K562 (cell line): ENCODE measurements around the gene KCTD11.
A peak's percentile ranks its signal among the peaks of the same experiment; 100 is the strongest.

Experiments
- CREM ChIP-seq: IDR thresholded peaks from 2 replicates; pipeline ENCODE4 v1.6.1; 2014; ENCODE audit warnings: antibody characterized with exemption, low read depth
- CTCF ChIP-seq, 3 experiments: IDR thresholded peaks in 2 of 3; conservative IDR thresholded peaks in 1 of 3; 2 replicates each; pipeline ENCODE4 v1.5.1; 2011 to 2012; ENCODE audit warnings: low read length in 3 of 3, mild to moderate bottlenecking in 3 of 3, control low read depth in 2 of 3, improper control_type of control experiment in 1 of 3, inconsistent platforms in 1 of 3, low read depth in 1 of 3, mixed read lengths in 1 of 3, moderate library complexity in 1 of 3; ENCODE audit not compliant: insufficient read depth in 2 of 3
- ZNF431 ChIP-seq: sonication (generic); formaldehyde crosslinking; IDR thresholded peaks from 2 replicates; pipeline ENCODE4 v1.8.0; 2022; ENCODE audit warnings: mild to moderate bottlenecking, missing genetic modification reagents
- ZZZ3 ChIP-seq: fragments of 450-650 bp; IDR thresholded peaks from 2 replicates; pipeline ENCODE4 v1.6.1; 2016; ENCODE audit warnings: antibody characterized with exemption, mild to moderate bottlenecking, moderate library complexity

DNA sequence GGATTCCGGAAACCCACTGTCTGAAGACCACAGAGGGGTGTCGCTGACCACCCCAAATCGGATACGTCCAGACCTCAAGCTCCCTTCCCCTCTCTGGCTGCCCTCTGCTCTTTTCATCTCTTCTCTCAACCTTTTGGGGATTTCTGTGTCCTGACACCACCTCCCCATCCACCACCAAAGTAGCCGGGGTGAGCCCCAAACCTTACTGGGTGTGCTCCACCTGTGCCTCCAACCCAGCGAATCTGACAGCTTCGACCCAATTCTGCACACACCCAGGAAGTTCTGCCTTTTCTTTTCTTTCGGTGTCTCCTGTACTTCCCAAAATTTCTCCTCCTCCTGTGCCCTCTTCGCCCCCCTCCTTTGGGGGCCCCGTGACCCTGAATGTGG, 534 bp downstream of the KCTD11 start:
- TF ChIP-seq ZZZ3 (no peak), ZNF431 (no peak), CREM (no peak), CTCF (IDR thresholded peaks at IDR 0.05 in 2 of 3, conservative IDR thresholded peaks at IDR 0.05 in 1 of 3; ENCODE audit: insufficient read depth in 2 of 3, low read depth in 1 of 3, low read length in 3 of 3) (peak in 1 of 3 experiments; percentile 55; a peak in 2 of 6 replicates)
